Measurements from ENCODE around the gene IQSEC2. TPM values are rescaled to one million over a fixed set of nuclear protein-coding genes. Genes with fewer than 3 reads are reported as not detected.

IQSEC2 gene
- total RNA-seq, 1 experiment from 2014 or later, result 45.7 TPM

- ChIA-PET CTCF (interaction anchor here (0.5 to 0.7 kb wide), 3 partner anchors 47 to 152 kb away, joined by 3 to 8 read pairs (median 4); no protein-coding TSS in a partner anchor), POLR2A (ENCODE audit: unreplicated experiment) (no interaction called here)
- H3K36me3 ChIP-seq (ENCODE audit: low read depth), result no peaks in the 10 kb centered on the region
- no peaks in the 10 kb centered on the region for H3K9me2 ChIP-seq (ENCODE audit: insufficient read depth)
- DNase-seq, result no peak
- BruUV-seq (replicated peaks), result no TSS peak
- no peak overlapping the region for H3K27ac ChIP-seq
- TF ChIP-seq CTCF (conservative IDR thresholded peaks at IDR 0.05) (no peak), EZH2 (IDR thresholded peaks at IDR 0.05; ENCODE audit: low read depth) (no peak)
- no peaks in the 10 kb centered on the region for H3K9me3 ChIP-seq (ENCODE audit: insufficient read depth, low read depth)
- H3K27me3 ChIP-seq (ENCODE audit: insufficient read depth, low read depth), result no peaks in the 10 kb centered on the region
- no peaks in the 10 kb centered on the region for H3K79me2 ChIP-seq (ENCODE audit: low read depth)
- H3K4me1 ChIP-seq (replicated peaks; ENCODE audit: insufficient read depth), result peaks cover 10% of the 10 kb centered on the region; the same call in 1 of the 2 replicates
- H4K20me1 ChIP-seq (ENCODE audit: insufficient read depth), result no peaks in the 10 kb centered on the region
- H3K4me3 ChIP-seq, result no peak overlapping the region
- no peak overlapping the region for H2AFZ ChIP-seq
- intact Hi-C loops (cut with micrococcal nuclease; ENCODE audit: unreplicated experiment), result no loop called here
- no peaks in the 10 kb centered on the region for H3F3A ChIP-seq (ENCODE audit: insufficient read depth, low read depth)
- H3K4me2 ChIP-seq, result no peak overlapping the region
Measured at GRCh38 chrX:53285591-53285990, 4.2 kb upstream of the IQSEC2 start.

- Histone ChIP-seq H2AFZ (no peak overlapping the region), H3K79me2 (ENCODE audit: low read depth) (no peaks in the 10 kb centered on the region), H3K4me3 (no peak overlapping the region), H3K4me2 (peak overlapping the region; percentile 16; the same call in 1 of the 2 replicates), H3K27me3 (ENCODE audit: insufficient read depth, low read depth) (no peaks in the 10 kb centered on the region), H4K20me1 (ENCODE audit: insufficient read depth) (no peaks in the 10 kb centered on the region), H3K4me1 (replicated peaks; ENCODE audit: insufficient read depth) (peaks cover 10% of the 10 kb centered on the region; the same call in 1 of the 2 replicates), H3K9me2 (ENCODE audit: insufficient read depth) (no peaks in the 10 kb centered on the region), H3K36me3 (ENCODE audit: low read depth) (no peaks in the 10 kb centered on the region), H3K9me3 (ENCODE audit: insufficient read depth, low read depth) (no peaks in the 10 kb centered on the region), H3K27ac (no peak overlapping the region), H3F3A (ENCODE audit: insufficient read depth, low read depth) (no peaks in the 10 kb centered on the region)
- peak in 1 of 2 experiments; percentile 62 for DNase-seq
- TF ChIP-seq EZH2 (IDR thresholded peaks at IDR 0.05; ENCODE audit: low read depth), result no peak
- TF ChIP-seq CTCF (conservative IDR thresholded peaks at IDR 0.05), result peak; percentile 69
- ChIA-PET CTCF (interaction anchor here (0.5 to 0.7 kb wide), 3 partner anchors 46 to 152 kb away, joined by 3 to 8 read pairs (median 4); no protein-coding TSS in a partner anchor), POLR2A (ENCODE audit: unreplicated experiment) (no interaction called here)
- intact Hi-C loops (cut with micrococcal nuclease; ENCODE audit: unreplicated experiment), result loop anchor here (5.0 kb wide), 2 partner anchors 137 to 193 kb away; partner anchors contain the start of genes KANTR, RIBC1 and SMC1A
- no TSS peak for BruUV-seq (replicated peaks)
Measured at GRCh38 chrX:53284684-53285447, 3.5 kb upstream of the IQSEC2 start.

GRCh38 chrX:53283567-53283966, 2.2 kb upstream of the IQSEC2 start:
- no peaks in the 10 kb centered on the region for H4K20me1 ChIP-seq (ENCODE audit: insufficient read depth)
- no TSS peak for BruUV-seq (replicated peaks)
- TF ChIP-seq EZH2 (IDR thresholded peaks at IDR 0.05; ENCODE audit: low read depth), result no peak
- TF ChIP-seq CTCF (conservative IDR thresholded peaks at IDR 0.05), result no peak
- intact Hi-C loops (cut with micrococcal nuclease; ENCODE audit: unreplicated experiment), result loop anchor here (5.0 kb wide), 2 partner anchors 139 to 191 kb away; partner anchors contain the start of genes KANTR, RIBC1 and SMC1A
- H2AFZ ChIP-seq, result no peak overlapping the region
- no peaks in the 10 kb centered on the region for H3K9me3 ChIP-seq (ENCODE audit: insufficient read depth, low read depth)
- no peak overlapping the region for H3K27ac ChIP-seq
- peaks cover 14% of the 10 kb centered on the region; the same call in 1 of the 2 replicates for H3K4me1 ChIP-seq (replicated peaks; ENCODE audit: insufficient read depth)
- H3K36me3 ChIP-seq (ENCODE audit: low read depth), result no peaks in the 10 kb centered on the region
- no peaks in the 10 kb centered on the region for H3K79me2 ChIP-seq (ENCODE audit: low read depth)
- CTCF ChIA-PET, result interaction anchor here (1.0 kb wide), 1 partner anchor 29 kb away, joined by 7 read pairs; no protein-coding TSS in a partner anchor
- POLR2A ChIA-PET (ENCODE audit: unreplicated experiment), result no interaction called here
- no peak for DNase-seq
- H3K27me3 ChIP-seq (ENCODE audit: insufficient read depth, low read depth), result no peaks in the 10 kb centered on the region
- no peaks in the 10 kb centered on the region for H3F3A ChIP-seq (ENCODE audit: insufficient read depth, low read depth)
- no peaks in the 10 kb centered on the region for H3K9me2 ChIP-seq (ENCODE audit: insufficient read depth)
- H3K4me2 ChIP-seq, result no peak overlapping the region
- no peak overlapping the region for H3K4me3 ChIP-seq

Data from PC-9 (cell line).